GM18499 (cell line): Measurements from ENCODE around the gene GEN1.
"Not testable (repeated sequence)": the region's sequence is repeated elsewhere in the genome, so short reads cannot be mapped to it uniquely, and the experiment has no call there.

Experiments
- ATAC-seq: cut with Tn5 transposase; IDR thresholded peaks from one replicate; pipeline ENCODE4 v1.9.1; 2021; ENCODE audit warnings: moderate number of reproducible peaks; ENCODE audit not compliant: insufficient read depth, unreplicated experiment

The GEN1 gene

DNA sequence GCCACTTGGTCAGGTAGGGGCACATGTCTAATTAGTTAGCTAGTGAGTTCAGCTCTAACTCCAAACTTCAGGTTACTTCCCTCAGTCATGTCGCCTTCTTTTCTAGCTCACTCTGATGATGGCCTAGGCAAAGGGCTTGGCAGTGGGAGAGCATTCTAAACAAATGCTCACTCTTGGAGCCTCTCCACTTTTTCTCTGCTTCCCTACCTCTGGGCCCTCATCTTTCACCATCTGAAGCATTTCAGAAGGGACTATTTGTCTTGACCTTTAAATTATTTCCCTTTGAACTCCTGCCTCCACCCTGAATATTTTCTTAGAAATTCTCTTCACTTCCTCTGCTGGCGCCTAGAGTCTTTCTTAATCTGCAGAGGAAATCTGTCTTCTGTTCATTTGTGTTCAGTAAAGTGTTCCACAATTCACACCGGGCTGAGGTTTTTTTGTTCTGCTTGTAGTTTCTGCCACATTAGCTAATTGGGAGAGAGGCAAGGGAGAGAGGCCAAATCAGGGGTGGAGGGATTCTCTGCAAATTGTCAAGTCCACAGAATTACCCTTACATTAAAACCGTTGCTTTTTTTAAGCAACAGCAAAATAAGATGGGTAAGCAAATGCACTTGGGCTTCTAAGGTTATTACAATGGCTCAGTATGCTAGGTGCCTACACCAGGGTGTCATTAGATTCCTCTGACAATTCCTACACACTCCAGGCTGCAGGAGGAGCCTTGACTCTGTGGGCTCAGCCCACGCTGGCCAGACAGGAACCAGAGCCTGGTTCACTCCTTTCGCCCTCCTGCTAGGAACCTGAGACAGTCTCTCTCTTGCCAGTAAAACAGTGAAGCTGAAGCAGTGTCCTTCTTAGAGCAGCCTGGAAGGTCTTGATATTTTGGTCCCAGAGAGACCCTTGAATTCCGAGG, 67.9 kb downstream of the GEN1 start:
- ATAC-seq = no peak

DNA sequence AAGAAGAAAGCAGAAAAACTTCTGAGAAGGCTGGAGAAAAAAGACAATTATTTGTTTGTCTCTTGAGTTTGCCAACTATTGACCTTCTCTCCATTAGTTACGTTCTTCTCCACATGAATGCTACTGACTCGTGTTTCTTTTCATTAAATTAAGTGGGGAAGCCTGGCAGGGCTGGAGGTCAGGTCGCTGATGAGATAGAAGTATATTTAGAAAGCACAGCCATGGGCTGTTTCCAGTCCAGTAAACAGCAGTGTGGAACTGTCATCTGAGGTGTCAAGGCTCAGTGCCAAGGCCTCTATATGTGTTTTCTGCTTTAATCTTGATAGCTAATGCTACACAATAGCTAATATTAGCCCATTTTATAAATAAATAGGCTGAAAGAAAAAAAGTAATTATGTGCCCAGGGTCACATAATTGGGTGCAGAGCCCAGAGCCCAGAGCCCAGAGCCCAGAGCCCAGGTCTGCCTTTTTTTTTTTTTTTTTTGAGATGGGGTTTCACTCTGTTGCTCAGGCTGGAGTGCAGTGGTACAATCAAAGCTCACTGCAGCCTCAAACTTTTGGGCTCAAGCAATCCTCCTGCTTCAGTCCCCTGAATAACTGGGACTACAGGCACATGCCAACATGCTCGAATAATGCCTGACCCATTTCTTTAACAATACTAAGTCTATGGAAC, 68.6 kb downstream of the GEN1 start:
- ATAC-seq = no peak

- not testable (repeated sequence) for ATAC-seq
Measured at GRCh38 chr2:17823646-17824045, 69.7 kb downstream of the GEN1 start.

- ATAC-seq = no peak
Measured at GRCh38 chr2:17827316-17827715, 73.4 kb downstream of the GEN1 start.

GRCh38 chr2:17827785-17828184, 73.8 kb downstream of the GEN1 start:
- ATAC-seq = no peak

GRCh38 chr2:17830053-17831034, 76.4 kb downstream of the GEN1 start:
- peak; percentile 78 for ATAC-seq

DNA sequence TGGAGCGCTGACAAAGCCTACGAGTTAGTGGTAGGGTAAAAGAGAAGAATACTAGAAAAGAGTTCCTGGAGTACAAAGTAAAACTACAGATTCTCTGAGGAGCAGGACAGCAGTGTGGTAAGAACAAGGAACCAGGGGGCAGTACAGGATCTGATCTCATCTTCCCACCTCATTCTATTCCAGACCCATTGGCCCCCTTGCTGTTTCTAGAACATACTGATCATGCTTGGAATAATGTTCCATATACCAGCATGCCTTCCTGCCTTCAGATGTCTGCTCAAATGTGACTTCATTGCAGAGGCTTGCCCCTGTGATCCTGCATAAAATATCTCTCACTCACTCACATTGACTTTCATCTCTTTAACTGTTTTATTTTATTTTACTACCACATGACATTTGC, 81.6 kb downstream of the GEN1 start:
- ATAC-seq = no peak
